Sciatic nerve (tissue), 2 donors: ENCODE measurements around the gene CFAP97. TPM values are rescaled to one million over a fixed set of nuclear protein-coding genes. Genes with fewer than 3 reads are reported as not detected.
A peak's percentile ranks its signal among the peaks of the same experiment; 100 is the strongest.
"Not testable (repeated sequence)": the region's sequence is repeated elsewhere in the genome, so short reads cannot be mapped to it uniquely, and the experiment has no call there.

Source experiments
- ATAC-seq: fragments of 200-7000 bp; cut with Tn5 transposase; one replicate; pipeline ENCODE4 v1.9.1; 2020; ENCODE audit warnings: mild to moderate bottlenecking, moderate library complexity
- DNase-seq: peaks from one replicate; pipeline ENCODE4 v3.0.0-alpha.2; 2020; ENCODE audit warnings: low spot score
- intact Hi-C: fragments of 100-400 bp; cut with DNase I; formaldehyde crosslinking; loops from one replicate; pipeline ENCODE4 v1.14.2; 2022
- total RNA-seq: library from RNA; stranded (reverse); fragmentation: NEBNext Ultra II Directional; extraction: Animal tissue kit (Norgen Biotek cat#: 25700); gene quantifications from one replicate; pipeline ENCODE4 v1.2.1, GENCODE V29; 2021
- donor health status: DM: no; HTN: no; CAD: no.
- donor health status: DM: no; HTN: no; CAD: no.

Gene CFAP97
- total RNA-seq, 1 donor from 2014 or later = 44.8 TPM

GRCh38 chr4:185119927-185120630 is 83.7 kb downstream of the CFAP97 start:
- ATAC-seq = no peak
- intact Hi-C loops = no loop called here
- no peak for DNase-seq

- DNase-seq, intact Hi-C loops, ATAC-seq: not testable (repeated sequence)
These were observed 84.3 kb downstream of the CFAP97 start for GRCh38 chr4:185119467-185119866.

- intact Hi-C loops = no loop called here
- ATAC-seq (no peak), DNase-seq (no peak)
These were observed 84.9 kb downstream of the CFAP97 start for GRCh38 chr4:185118876-185119275.

GRCh38 chr4:185117300-185117934 is 86.4 kb downstream of the CFAP97 start:
- DNase-seq (no peak), ATAC-seq (no peak)
- intact Hi-C loops = no loop called here

GRCh38 chr4:185115827-185116232 is 88.0 kb downstream of the CFAP97 start:
- no peak for DNase-seq
- intact Hi-C loops = no loop called here
- peak; percentile 93 for ATAC-seq

- no peak for ATAC-seq
- intact Hi-C loops = no loop called here
These were observed 90.5 kb downstream of the CFAP97 start for GRCh38 chr4:185113340-185113739.

GRCh38 chr4:185112104-185112503 is 91.7 kb downstream of the CFAP97 start:
- intact Hi-C loops = no loop called here
- DNase-seq (no peak), ATAC-seq (peak; percentile 81)

More at GRCh38 chr4:185113340-185113739, 90.5 kb downstream of the CFAP97 start:
- no peak for DNase-seq

- DNase-seq (no peak), ATAC-seq (no peak)
- intact Hi-C loops = no loop called here
These were observed 93.4 kb downstream of the CFAP97 start for GRCh38 chr4:185110375-185110823.

GRCh38 chr4:185109736-185110135 is 94.1 kb downstream of the CFAP97 start:
- DNase-seq (no peak), ATAC-seq (no peak)
- intact Hi-C loops = no loop called here

Other genes starting within 250 kb of the CFAP97 start
- not detected for gene HELT, start 185.5 kb downstream of the CFAP97 start, total RNA-seq
- 22.7 TPM for gene SLC25A4, start 60.7 kb downstream of the CFAP97 start, total RNA-seq
- gene SNX25, start 5.6 kb upstream of the CFAP97 start, total RNA-seq = 33.6 TPM
- 4.9 TPM for gene LRP2BP, start 191.9 kb upstream of the CFAP97 start, total RNA-seq
- 25.1 TPM for gene ANKRD37, start 192.8 kb upstream of the CFAP97 start, total RNA-seq
- gene UFSP2, start 222.0 kb upstream of the CFAP97 start, total RNA-seq = 38.9 TPM